ENCODE measurements around the gene KIF20A.

DNA sequence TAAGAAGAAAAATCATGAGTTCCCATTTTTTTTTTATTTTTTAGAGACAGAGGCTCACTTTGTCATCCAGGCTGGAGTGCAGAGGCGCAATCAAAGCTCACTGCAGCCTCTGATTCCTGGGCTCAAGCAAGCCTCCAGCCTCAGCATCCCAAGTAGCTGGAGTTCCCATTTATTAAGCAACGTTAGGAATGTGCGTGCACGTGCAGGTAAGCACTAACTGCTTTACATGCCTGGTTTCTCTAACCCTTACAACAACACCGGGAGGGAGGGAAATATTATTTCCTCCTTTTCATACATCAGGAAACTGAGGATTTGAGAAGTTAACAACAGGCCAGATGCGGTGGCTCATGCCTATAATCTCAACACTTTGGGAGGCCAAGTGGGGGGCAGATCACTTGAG is 50.5 kb downstream of the KIF20A start:
- TF ChIP-seq TAF1 (IDR thresholded peaks at IDR 0.05; ENCODE audit: low read depth, low read length) (no peak), POLR2AphosphoS5 (IDR thresholded peaks at IDR 0.05; ENCODE audit: low read depth, low read length) (no peak), POLR2A (IDR thresholded peaks at IDR 0.05; ENCODE audit: low read depth, low read length) (no peak), SPI1 (IDR thresholded peaks at IDR 0.05; ENCODE audit: low read depth, low read length) (no peak), PAX5 (IDR thresholded peaks at IDR 0.05; ENCODE audit: insufficient read depth, low read length, severe bottlenecking) (no peak)

Data from GM12891 (cell line).